ENCODE measurements around the gene MAL. TPM values are rescaled to one million over a fixed set of nuclear protein-coding genes. Genes with fewer than 3 reads are reported as not detected.

MAL gene
- total and polyA plus RNA-seq, 2 of the 8 experiments (the other 6 are each of a cell fraction or from before 2014, with no cell fraction given): not detected

GRCh38 chr2:94996305-94997100 is 29.0 kb upstream of the MAL start (continued):
- TF ChIP-seq GABPA (IDR thresholded peaks at IDR 0.05; ENCODE audit: borderline replicate concordance, insufficient read depth, low read length) (no peak), RAD21 (IDR thresholded peaks at IDR 0.05 in 1 of 2, conservative IDR thresholded peaks at IDR 0.05 in 1 of 2; ENCODE audit: low read depth in 2 of 2, low read length in 2 of 2) (no peak)

Data from H1 (cell line).